HG02642 (cell line): ENCODE measurements around the gene EXOC3.

ENCODE experiments used
- ATAC-seq: cut with Tn5 transposase; IDR thresholded peaks from one replicate; pipeline ENCODE4 v1.9.1; 2021; ENCODE audit warnings: mild to moderate bottlenecking; ENCODE audit not compliant: unreplicated experiment, poor library complexity

Gene EXOC3

DNA sequence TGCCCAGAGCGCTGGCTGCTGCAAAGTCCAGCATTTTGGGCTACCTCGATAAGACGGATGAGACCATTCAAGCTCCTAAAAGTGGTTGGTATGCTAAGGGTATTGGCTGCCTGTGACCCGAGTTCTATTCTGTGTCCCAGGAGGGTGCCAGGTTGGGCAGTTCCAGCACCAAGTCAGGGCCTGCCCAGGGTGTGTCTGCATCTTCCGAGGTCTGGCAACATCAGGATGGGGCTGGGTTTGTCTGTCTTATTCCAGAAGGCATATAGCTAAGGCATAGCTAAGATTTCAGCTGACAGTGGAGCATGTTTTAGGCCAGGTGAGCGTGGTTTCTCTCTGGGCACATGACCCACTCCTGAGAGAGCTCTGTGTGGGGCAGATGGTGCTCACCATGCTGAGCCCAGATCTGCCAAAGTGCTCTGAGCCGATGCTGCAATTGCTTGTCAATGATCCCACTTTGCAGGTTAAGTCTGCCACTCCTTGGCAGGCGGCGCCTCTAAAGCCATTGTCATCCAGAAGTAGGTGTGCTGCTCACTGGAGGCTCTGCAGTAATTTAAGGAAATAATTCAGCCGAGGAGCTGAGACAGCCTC lies 73.5 kb downstream of the EXOC3 start:
- ATAC-seq, result no peak
